Measurements from ENCODE around the gene ZBTB7B.

Gene ZBTB7B

GRCh38 chr1:155017041-155017945 lies 14.7 kb downstream of the ZBTB7B start:
- peak; percentile 81 to 83 for DNase-seq (ENCODE audit: low read depth in 2 of 2)

GRCh38 chr1:155017946-155018316 lies 15.3 kb downstream of the ZBTB7B start:
- DNase-seq (ENCODE audit: low read depth in 2 of 2) = no peak

- no peak for DNase-seq (ENCODE audit: low read depth in 2 of 2)
Observed at GRCh38 chr1:155018617-155019348, 16.2 kb downstream of the ZBTB7B start.

- no peak for DNase-seq (ENCODE audit: low read depth in 2 of 2)
Observed at GRCh38 chr1:155019377-155020245, 17.0 kb downstream of the ZBTB7B start.

- no peak for DNase-seq (ENCODE audit: low read depth in 2 of 2)
Observed at GRCh38 chr1:155022136-155022926, 19.7 kb downstream of the ZBTB7B start.

GRCh38 chr1:155022927-155023236 lies 20.3 kb downstream of the ZBTB7B start:
- no peak for DNase-seq (ENCODE audit: low read depth in 2 of 2)

GRCh38 chr1:155023627-155024026 lies 21.0 kb downstream of the ZBTB7B start:
- DNase-seq (ENCODE audit: low read depth in 2 of 2) = no peak

GRCh38 chr1:155024315-155024714 lies 21.7 kb downstream of the ZBTB7B start:
- no peak for DNase-seq (ENCODE audit: low read depth in 2 of 2)

GRCh38 chr1:155026154-155026553 lies 23.6 kb downstream of the ZBTB7B start:
- no peak for DNase-seq (ENCODE audit: low read depth in 2 of 2)

- no peak for DNase-seq (ENCODE audit: low read depth in 2 of 2)
Observed at GRCh38 chr1:155026588-155026987, 24.0 kb downstream of the ZBTB7B start.

- no peak for DNase-seq (ENCODE audit: low read depth in 2 of 2)
Observed at GRCh38 chr1:155029513-155030242, 27.1 kb downstream of the ZBTB7B start.

GRCh38 chr1:155030243-155030795 lies 27.7 kb downstream of the ZBTB7B start:
- no peak for DNase-seq (ENCODE audit: low read depth in 2 of 2)

- DNase-seq (ENCODE audit: low read depth in 2 of 2) = no peak
Observed at GRCh38 chr1:155030899-155031298, 28.3 kb downstream of the ZBTB7B start.

- DNase-seq (ENCODE audit: low read depth in 2 of 2) = no peak
Observed at GRCh38 chr1:155032886-155033285, 30.3 kb downstream of the ZBTB7B start.

- no peak for DNase-seq (ENCODE audit: low read depth in 2 of 2)
Observed at GRCh38 chr1:155033524-155033923, 30.9 kb downstream of the ZBTB7B start, which contains the start of the genes DCST1 and DCST2. Gene DCST1, plus strand, starts transcription at chr1:155033824. Its CDS starts 213 bp downstream, at chr1:155034037. Gene DCST2, minus strand, starts transcription at chr1:155033781. Its CDS starts 80 bp downstream, at chr1:155033701.

GRCh38 chr1:155034318-155035208 lies 32.0 kb downstream of the ZBTB7B start:
- DNase-seq (ENCODE audit: low read depth in 2 of 2) = no peak

GRCh38 chr1:155035936-155036335 lies 33.3 kb downstream of the ZBTB7B start:
- no peak for DNase-seq (ENCODE audit: low read depth in 2 of 2)

- no peak for DNase-seq (ENCODE audit: low read depth in 2 of 2)
Observed at GRCh38 chr1:155037043-155037442, 34.4 kb downstream of the ZBTB7B start.

GRCh38 chr1:155037851-155038441 lies 35.3 kb downstream of the ZBTB7B start:
- DNase-seq (ENCODE audit: low read depth in 2 of 2) = no peak

Data from stimulated activated CD8-positive, alpha-beta memory T cell treated with anti-CD3 and anti-CD28 coated beads, Interleukin-2, amount 100 ng/mL, for 1 hour (primary cell).